GM21515 (cell line): ENCODE data around the gene GRIA2.
"Not testable (repeated sequence)": the region's sequence is repeated elsewhere in the genome, so short reads cannot be mapped to it uniquely, and the experiment has no call there.

ENCODE experiments used
- ATAC-seq: cut with Tn5 transposase; IDR thresholded peaks from one replicate; pipeline ENCODE4 v1.9.1; 2021; ENCODE audit not compliant: unreplicated experiment

GRIA2 gene

DNA sequence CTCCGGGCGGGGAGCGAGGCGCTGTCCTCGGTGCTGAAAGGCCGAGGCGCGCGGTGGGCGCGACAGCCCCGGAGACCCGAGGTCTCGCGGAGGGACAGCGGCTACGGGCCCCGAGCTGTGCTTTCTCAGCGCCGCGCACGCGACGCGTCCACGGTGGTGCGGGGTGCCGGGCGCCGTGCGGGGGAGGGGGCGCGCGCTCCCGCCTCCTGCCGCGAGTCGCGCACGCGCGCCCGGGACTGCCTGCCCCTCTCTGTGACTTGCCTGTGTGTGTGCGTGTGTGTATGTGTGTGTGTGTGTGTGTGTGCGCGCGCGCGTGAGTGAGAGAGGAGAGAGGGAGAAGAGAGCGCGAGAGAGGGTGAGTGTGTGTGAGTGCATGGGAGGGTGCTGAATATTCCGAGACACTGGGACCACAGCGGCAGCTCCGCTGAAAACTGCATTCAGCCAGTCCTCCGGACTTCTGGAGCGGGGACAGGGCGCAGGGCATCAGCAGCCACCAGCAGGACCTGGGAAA is at the start of gene GRIA2:
GRIA2 (plus strand) TSS at position 358 of the 511 bp plus-strand sequence. CDS start 315 bp downstream, outside the sequence.
- ATAC-seq: no peak

GRCh38 chr4:157172011-157172410 is 48.5 kb upstream of the GRIA2 start:
- ATAC-seq: no peak

- ATAC-seq: not testable (repeated sequence)
Observed at GRCh38 chr4:157180268-157180667, 40.3 kb upstream of the GRIA2 start.

- ATAC-seq: no peak
Observed at GRCh38 chr4:157184300-157184699, 36.2 kb upstream of the GRIA2 start.

- no peak for ATAC-seq
Observed at GRCh38 chr4:157185363-157185762, 35.2 kb upstream of the GRIA2 start.

GRCh38 chr4:157195374-157195773 is 25.2 kb upstream of the GRIA2 start:
- no peak for ATAC-seq

DNA sequence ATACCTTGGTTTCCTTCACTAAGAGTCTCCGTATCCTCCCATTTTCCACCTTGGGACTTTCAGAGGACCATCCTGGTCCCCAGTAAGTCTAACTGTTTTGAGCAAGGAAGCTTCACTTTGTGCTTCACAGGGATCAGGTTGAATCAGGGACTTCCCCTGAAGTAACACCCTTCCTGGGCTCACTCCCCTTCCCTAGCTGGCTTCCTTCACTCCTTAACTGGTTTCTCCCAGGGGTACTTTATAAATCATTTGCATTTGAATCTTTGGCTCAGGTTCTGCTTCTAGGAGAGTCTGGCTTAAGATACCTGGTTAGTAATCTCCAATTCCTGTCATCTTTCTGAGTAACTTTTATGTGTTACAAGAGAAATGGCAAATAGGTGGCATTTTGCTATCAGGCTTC is 24.5 kb upstream of the GRIA2 start:
- no peak for ATAC-seq

GRCh38 chr4:157204634-157205244 is 15.8 kb upstream of the GRIA2 start:
- ATAC-seq: peak; percentile 54

GRCh38 chr4:157217708-157218107 is 2.8 kb upstream of the GRIA2 start:
- no peak for ATAC-seq

GRCh38 chr4:157219711-157220370 is 687 bp upstream of the GRIA2 start:
- ATAC-seq: no peak

DNA sequence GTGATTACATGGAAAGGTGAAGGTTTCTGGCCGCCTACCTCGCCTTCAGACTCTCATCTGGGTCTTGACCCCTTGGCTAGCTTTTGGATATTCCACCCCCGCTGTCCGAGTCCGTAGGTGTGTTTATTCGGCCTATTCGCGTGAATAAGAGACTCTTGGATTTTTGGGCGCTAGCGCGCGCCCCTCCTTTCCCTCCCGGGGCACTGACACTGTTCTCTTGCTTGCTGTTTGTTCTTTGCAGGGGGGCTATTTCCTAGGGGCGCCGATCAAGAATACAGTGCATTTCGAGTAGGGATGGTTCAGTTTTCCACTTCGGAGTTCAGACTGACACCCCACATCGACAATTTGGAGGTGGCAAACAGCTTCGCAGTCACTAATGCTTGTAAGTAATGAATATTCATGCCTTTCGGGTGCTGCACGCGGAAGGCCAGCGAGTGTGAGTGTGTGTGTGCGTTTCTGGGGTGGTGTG is 932 bp downstream of the GRIA2 start:
- no peak for ATAC-seq

- no peak for ATAC-seq
Observed at GRCh38 chr4:157221895-157222770, 1.6 kb downstream of the GRIA2 start.

DNA sequence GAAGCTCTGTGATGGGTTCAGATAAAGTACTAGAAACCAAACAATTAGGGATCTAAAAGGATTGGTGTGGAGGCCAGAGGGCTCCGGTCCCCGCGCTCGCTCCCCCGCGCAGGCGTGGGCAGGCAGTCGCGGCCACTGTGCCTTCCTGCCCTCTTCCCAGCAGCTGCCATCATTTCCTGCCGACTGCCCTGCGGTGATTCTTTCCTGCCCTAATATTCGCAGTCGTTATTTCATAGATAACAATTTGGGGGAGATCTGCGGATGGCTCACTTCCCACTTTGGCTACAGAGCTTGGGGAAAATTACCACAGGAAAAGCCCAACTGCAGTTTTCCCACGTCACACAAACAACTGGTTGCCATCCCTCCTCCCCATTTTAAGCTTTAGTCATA is 2.2 kb downstream of the GRIA2 start:
- ATAC-seq: no peak

GRCh38 chr4:157223456-157223855 is 2.9 kb downstream of the GRIA2 start:
- no peak for ATAC-seq

DNA sequence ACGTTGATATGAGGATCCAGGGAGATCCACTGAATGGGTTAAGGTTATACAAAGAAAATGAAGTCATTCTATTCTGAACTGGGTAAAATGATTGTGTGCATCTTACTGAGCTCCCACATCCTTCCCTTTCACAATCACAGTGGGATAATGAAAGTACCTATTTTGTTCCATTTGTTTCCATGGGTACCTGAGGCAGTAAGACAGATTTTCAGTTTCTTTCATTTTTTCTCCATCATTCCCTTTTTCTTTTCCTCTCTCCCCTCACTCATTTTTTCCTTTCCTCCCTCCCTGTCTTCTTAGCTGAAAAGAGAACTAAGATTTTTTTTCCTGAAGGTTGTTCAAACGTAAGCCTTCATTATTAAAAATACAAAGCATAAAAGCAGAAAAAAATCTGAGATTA is 4.6 kb downstream of the GRIA2 start:
- no peak for ATAC-seq

DNA sequence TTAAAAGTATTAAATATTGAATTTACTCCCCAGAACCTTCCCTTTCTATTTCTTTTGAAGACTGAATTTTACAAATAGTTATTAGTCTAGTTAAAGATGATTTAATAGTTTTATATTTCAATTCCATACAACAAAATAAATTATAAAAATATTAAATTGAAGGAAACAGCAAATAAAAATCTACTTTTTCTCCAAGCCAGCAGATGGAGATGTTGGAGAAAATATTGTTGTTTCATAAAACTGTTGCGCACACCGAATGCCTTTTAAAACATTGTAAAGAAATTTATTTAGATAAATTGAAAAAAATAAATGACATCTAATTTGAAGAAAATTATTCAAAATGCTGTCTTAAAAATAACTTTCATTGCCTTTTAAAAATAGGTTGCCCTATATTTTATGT is 5.5 kb downstream of the GRIA2 start:
- ATAC-seq: no peak

DNA sequence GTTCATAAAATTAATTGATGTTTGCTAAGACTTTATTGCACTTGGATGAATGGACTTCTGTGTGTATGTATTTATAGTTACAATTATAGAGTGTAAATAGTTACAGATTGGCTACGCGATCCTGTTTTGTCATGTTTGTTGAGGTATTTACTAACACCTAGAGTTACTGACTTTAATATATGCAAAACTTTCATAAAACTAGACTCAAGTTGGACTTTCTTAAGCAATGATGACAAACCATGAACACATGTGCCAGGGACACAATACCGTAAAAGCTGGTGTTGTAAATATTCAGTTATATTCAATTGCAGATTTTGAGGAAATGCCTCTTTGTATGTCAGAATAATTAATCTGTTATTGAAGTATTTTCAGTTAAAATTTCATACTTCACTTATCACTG is 6.1 kb downstream of the GRIA2 start:
- no peak for ATAC-seq

DNA sequence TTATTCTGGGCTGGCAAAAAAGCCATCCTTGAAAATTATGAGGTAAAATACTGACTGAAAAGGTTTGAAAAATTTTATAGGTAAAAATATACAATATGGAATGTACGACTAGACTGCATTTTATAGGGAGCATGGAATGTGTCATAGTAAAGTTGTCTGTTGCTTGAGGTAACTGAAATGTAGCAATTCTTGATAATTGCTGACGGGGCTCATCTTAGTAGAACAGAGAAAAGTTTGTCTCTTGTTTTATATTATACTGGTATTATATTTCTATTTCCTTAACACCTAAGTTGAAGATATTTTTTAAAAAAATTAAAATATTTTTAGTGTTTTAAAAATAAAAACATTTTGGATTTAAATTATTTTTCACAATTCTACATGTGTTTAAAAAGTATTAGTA is 11.0 kb downstream of the GRIA2 start:
- no peak for ATAC-seq

DNA sequence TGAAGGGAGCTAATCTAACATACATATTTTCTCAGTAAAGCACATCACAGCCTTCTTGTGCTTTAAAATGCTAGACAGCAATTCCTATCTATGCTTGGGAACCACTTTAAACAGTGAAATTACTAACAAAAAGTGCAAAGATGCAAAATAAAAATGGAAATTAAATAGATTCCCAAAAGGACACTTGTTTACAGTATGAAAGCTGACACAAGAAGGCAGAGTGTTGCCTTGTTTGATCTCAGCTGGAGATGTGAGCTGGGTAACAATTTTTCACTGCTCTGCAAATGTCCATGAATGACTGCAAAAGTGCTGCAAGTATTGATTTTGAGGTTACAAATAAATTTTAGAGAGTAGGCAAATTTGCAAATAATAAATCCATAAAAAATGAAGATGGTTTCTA is 22.3 kb downstream of the GRIA2 start:
- no peak for ATAC-seq

GRCh38 chr4:157244348-157244747 is 23.8 kb downstream of the GRIA2 start:
- ATAC-seq: no peak

GRCh38 chr4:157245351-157245750 is 24.8 kb downstream of the GRIA2 start:
- no peak for ATAC-seq

- no peak for ATAC-seq
Observed at GRCh38 chr4:157246964-157247363, 26.4 kb downstream of the GRIA2 start.
